Esophagus squamous epithelium (tissue), 4 donors: ENCODE measurements around the gene BRIX1.

Experiments used
- CTCF ChIP-seq, 6 experiments: fragments of 450-650 bp in 4 of 6; fragments of 200-600 bp in 2 of 6; sonication (generic) in 2 of 6; IDR thresholded peaks; one replicate each; pipeline ENCODE4 v1.5.1; 2016 to 2019; ENCODE audit warnings: antibody characterized with exemption in 6 of 6, mild to moderate bottlenecking in 4 of 6, moderate library complexity in 4 of 6
- POLR2A ChIP-seq, 4 donors: fragments of 450-650 bp; IDR thresholded peaks; one replicate each; pipeline ENCODE4 v1.6.1; 2017; ENCODE audit warnings: antibody characterized with exemption in 4 of 4, mild to moderate bottlenecking in 4 of 4, moderate library complexity in 3 of 4

GRCh38 chr5:34970552-34970951 is 55.0 kb downstream of the BRIX1 start:
- TF ChIP-seq CTCF (IDR thresholded peaks at IDR 0.05) (no peak), POLR2A (IDR thresholded peaks at IDR 0.05) (no peak)
